GM08714 (cell line): ENCODE data around the gene FHAD1.
"Not testable (repeated sequence)": the region's sequence is repeated elsewhere in the genome, so short reads cannot be mapped to it uniquely, and the experiment has no call there.

Experiments
- H3K4me3 ChIP-seq: fragments of 200-500 bp; sonication (Bioruptor generic); 2 replicates; pipeline ENCODE4 v1.5.1; 2014; ENCODE audit warnings: mild to moderate bottlenecking, low read length, inconsistent platforms
- ZNF274 ChIP-seq: IDR thresholded peaks from 2 replicates; pipeline ENCODE4 v1.6.1; 2012; ENCODE audit warnings: mild to moderate bottlenecking, low read depth, low read length

The FHAD1 gene

DNA sequence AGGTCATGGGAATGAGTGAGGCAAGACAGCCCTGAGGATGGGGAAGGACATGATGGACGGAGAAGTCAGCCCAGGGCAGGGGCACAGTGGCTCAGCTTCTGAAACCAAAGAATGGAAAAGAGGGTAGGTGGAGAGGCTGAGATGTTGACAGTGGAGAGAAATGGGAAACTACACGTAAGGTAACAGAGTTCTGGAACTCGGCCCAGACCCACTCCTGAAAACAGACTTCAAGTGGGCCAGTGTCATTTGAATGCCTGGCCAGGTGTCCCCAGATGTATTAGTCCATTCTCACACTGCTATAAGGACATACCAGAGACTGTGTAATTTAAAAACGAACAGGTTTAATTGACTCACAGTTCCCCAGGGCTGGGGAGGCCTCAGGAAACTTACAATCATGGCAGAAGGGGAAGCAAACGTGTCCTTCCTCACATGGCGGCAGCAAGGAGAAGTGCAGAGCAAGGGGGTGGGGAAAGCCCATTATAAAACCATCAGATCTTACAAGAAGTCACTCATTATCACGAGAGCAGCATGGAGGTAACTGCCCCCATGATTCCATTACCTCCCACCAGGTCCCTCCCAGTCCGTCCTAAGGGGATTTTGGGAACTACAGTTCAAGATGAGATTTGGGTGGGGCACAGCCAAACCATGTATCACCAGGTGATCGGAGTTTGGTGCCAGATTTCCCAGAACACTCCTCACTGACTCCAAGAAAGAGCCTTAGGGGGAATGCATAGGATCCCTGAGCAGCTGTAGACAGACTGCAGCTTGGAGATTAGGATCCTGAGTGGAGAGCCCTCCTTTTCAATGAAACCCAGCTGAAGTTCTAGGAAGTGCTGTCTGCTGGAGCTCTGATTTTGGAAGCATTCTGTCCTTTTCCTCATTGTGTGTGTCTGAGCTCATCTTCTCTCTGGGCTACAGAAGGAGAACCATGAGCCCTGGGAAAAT is 40.3 kb downstream of the FHAD1 start:
- H3K4me3 ChIP-seq = no peak overlapping the region
- no peak for TF ChIP-seq ZNF274

DNA sequence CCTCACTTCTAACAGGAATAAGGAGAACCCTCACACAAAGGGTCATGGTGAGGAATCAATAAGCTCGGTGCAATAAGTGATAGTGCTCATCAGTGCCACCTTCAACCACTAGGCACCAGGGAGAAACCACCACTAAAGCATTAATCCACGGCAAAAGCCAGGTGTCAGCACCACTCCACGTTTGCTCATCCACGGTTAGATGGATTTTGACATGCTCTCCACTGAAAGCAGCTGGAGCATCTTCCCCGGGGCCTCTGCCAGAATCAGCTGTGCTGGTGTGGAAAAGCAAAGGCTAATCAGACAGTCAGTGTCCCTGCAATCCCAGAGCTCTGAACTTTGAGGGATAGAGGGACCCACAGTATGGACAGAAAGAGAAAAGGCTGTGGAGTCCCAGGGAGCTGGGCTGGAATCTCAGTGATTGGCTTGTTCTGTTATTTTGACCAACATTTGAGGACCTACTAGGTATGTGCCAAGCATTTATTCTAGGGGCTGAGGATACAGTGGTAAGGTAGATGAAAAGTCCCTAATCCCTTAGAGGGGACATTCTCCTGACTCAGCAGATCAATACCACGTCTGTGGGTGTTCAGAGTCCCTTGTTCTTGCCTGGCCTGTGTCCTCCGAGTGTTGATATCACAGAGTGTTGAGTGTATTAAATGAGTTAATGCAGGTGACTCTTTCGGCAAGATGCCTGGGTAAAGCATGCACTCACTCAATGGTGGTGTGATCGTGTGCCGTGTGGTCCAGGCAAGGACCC is 41.3 kb downstream of the FHAD1 start:
- no peak for TF ChIP-seq ZNF274
- H3K4me3 ChIP-seq = no peak overlapping the region

DNA sequence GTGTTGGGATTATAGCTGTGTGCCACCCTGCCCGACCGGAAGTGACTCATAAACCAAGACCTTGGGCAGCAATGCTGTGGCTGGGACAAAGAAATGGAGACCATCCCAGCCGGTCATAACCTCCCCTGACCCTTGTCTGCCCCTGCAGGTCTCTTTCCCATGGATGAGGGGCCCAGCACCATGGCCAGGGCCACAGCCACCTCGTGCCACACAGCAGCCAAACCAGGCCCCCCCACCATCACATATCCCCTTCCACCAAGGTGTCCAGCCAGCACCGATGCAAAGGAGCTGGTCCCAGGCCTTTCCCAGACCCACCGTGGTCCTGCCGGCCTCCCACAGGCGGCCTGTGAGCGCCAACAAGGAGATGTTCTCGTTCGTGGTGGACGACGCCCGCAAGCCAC is 42.2 kb downstream of the FHAD1 start:
- H3K4me3 ChIP-seq = no peak overlapping the region
- TF ChIP-seq ZNF274 = no peak

DNA sequence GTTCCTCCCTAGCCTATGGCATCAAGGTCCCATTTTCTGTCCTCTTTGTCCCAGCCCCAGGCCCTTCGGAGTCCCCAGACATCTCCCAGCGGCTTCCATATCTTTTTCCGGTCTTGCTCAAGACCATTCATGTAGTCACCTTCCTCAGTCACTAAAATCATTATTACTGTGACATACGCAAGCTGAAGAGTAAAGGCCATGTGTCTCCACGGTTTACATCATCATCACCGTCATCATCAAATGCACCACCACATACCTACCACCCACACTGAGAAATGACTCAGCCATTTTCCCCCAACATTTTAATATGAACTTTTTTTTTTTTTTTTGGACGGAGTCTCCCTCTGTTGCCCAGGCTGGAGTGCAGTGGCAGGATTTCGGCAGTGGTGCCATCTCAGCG is 43.4 kb downstream of the FHAD1 start:
- H3K4me3 ChIP-seq = no peak overlapping the region
- no peak for TF ChIP-seq ZNF274

DNA sequence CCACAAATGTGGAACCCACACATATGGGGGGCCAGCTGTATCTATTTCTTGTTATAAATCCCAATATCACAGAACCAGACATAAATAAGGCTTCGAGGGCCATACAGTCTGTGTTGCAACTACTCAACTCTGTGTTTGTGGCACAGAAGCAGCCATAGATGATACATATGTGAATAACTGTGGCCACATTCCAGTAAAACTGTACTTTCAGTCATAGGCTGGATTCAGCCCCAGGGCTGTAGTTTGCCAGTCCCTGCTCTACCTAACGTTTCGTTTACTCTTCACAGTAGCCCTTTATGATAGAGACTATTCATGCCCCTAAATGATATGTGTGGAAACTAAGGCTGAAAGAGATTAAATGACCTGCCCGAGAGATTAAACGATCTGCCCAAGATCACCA is 48.7 kb downstream of the FHAD1 start:
- H3K4me3 ChIP-seq = no peak overlapping the region
- TF ChIP-seq ZNF274 = no peak

DNA sequence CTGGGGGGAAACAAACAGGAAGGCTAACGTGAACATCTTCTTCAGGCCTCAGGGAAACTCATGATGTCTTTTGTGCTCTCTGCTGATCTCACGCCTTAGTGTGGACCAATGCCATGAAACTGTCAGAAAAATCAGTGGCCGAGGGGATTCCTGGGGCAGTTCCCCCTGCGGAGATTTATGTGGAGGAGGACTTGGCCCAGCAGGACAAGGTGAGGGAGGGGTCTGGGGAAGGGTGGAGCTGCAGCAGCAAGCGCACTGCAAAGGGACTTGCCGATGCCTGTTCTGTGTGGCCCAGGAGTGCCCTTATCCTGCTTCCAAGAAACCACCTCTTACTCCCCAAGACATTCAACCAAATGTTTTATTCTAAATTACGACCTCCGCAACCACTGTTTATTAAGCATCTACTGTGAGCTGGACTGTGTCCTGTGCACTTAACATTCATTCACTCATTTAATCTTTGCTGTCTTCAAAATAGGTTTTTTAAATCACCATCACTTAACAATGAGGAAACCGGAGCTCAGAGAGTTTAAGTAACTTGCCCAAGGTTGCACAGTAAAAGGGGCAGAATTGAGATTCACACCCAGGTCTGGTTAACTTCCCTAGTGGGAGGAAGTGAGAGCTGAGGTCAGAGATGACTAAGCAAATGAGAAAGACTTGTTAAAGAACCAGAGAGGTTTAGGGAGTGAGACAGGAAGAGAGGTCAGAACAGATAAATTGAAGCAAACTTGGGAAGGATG is 49.7 kb downstream of the FHAD1 start:
- no peak overlapping the region for H3K4me3 ChIP-seq
- no peak for TF ChIP-seq ZNF274

DNA sequence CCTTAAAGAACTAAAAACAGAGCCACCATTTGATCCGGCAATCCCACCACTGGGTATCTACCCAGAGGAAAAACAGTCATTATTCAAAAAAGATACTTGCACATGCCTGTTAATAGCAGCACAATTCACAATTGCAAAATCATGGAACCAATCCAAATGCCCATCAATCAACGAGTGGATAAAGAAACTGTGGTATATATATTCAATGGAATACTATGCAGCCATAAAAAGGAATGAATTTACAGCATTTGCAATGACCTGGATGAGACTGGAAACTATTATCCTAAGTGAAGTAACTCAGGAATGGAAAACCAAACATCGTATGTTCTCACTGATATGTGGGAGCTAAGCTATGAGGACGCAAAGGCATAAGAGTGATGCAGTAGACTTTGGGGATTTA is 51.0 kb downstream of the FHAD1 start:
- H3K4me3 ChIP-seq = not testable (repeated sequence)

DNA sequence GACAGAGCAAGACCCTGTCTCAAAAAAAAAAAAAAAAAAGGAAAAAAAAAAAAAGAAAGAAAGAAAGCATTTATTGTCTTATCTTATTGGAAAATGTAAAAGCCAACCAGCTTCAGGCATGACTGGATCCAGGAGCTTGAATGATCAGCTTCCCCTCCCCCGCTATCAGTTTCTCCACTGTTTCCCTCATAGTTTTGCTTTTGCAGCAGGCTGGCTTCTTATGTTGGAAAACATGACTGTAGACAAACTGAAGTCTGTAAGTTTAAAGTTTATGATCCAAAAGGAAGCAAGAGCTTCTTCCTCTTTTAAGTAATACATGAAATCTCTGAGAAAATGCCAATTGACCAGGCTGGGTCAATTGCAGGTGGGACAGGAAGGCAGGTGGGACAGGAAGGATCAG is 52.2 kb downstream of the FHAD1 start:
- TF ChIP-seq ZNF274 = no peak
- no peak overlapping the region for H3K4me3 ChIP-seq

DNA sequence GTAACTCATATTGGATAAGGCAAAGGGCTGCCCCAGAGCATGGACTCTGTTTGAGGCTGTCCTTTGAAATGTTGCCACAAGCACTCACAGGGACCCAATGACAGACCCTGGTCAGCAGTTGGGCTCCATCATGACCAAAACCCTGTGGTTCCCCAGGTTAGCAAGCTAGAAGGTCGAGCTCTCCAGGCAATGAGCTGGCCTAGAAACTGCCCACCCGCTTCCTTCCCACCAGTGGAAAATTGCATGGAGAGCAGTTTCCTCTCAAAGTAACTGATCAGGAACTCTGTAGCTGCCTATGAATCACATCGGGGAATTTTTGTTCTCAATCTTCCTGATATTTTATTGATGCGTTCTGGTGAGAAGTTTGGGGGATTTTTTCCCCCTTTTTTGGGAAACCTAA is 52.8 kb downstream of the FHAD1 start:
- no peak overlapping the region for H3K4me3 ChIP-seq
- no peak for TF ChIP-seq ZNF274

DNA sequence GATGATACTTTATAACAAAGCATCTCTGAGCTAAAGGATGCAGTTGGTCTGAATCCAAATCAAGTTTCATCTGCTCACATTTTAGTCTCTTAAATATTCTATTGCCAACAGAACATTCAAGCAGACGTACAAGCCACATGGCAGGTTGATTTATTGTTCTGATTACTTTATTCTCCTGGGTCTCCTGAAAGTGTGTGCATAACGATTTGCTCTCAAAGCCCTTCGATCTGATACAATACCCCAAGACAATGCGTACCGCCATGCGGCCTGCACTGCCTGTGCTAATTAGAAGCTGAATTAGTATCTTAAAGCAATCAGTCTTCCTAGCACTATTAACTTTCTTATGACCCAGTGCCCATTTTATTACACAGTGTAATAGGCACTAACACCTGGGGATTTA is 56.9 kb downstream of the FHAD1 start:
- no peak for TF ChIP-seq ZNF274

DNA sequence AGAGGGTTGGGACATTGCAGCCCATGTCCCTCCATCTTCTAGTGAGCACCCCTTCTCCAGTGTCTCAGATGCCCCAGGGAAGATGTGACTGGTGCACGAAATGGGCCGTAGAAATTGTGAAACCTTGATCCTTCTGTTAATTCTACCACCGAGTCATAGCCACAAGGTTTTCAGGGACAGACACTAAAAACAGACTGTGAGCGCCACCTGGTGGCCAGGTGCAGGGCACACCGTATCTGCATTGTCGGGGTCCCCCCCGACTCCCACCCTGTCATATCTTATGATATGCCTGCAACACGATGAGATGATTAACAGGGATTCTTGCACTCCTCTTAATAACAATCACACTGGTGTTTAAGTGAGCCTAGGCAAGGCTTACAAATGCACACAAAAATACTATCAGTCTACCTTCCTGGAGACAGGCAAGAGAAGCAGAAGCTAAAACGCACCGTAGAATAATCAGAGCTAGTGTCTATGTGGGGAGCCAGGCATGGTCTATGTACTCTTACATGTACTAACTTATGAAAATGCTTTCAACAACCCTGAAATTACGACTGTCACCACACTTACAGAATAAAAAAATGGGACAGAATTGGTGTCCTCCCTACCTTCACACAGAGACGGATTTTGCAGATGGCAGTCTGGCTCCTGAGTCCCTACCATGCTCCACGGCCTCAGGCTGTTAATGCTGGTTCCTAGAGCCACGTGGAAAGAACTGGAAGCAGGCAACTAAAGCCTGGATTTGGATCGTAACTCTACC is 57.9 kb downstream of the FHAD1 start:
- H3K4me3 ChIP-seq = no peak overlapping the region
- no peak for TF ChIP-seq ZNF274

More for the DNA sequence above, 56.9 kb downstream of the FHAD1 start:
- no peak overlapping the region for H3K4me3 ChIP-seq

DNA sequence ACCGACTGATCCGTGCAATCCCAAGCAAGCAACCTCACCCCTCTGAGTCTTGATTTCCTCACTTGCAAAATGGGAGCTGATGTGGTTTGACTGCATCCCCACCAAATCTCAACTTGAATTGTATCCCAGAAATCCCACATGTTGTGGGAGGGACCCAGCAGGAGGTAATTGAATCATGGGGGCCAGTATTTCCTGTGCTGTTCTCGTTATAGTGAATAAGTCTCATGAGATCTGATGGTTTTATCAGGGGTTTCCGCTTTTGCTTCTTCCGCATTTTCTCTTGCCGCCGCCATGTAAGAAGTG is 58.4 kb downstream of the FHAD1 start:
- TF ChIP-seq ZNF274 = no peak
- H3K4me3 ChIP-seq = no peak overlapping the region

DNA sequence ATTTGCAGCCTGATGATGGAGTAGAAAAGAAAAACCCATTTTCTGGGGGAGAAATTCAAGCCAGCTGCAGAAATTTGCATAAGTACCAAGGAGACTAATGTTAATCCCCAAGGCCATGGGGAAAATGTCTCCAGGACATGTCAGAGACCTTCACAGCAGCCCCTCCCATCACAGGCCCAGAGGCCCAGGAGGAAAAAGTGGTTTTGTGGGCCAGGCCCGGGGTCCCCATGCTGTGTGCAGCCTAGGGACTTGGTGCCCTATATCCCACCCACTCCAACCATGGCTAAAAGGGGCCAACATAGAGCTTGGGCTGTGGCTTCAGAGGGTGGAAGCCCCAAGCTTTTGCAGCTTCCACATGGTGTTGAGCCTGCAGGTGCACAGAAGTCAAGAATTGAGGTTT is 59.3 kb downstream of the FHAD1 start:
- H3K4me3 ChIP-seq = not testable (repeated sequence)

DNA sequence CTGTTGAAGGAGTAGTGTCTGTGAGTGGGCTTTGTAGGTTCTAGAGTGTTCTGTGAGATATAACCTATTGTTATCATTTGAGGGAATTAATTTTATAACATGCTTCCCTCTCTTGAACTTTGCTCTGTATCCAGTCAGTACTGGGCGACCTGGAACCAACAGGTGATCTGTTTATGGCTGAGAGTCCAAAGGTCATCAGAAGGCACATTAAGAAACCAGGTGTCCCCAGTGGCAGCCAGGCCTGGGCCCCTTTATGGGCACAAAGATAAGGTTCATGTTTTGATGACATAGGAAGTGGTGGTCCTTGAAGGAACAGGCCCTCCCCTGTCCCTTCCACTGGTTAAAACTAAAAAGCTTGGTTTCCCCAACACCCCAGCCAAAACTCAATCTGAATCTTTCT is 61.1 kb downstream of the FHAD1 start:
- H3K4me3 ChIP-seq = no peak overlapping the region
- TF ChIP-seq ZNF274 = no peak
